OCI-LY1 (cell line): ENCODE measurements around the gene SAMD8.

Source experiments
- CTCF ChIP-seq: fragments of 200-600 bp; sonication (generic), shearing (Covaris generic); IDR thresholded peaks from 2 replicates; pipeline ENCODE4 v1.5.1; 2017; ENCODE audit warnings: mild to moderate bottlenecking, antibody characterized with exemption, low read length, moderate library complexity, mixed read lengths
- EZH2 ChIP-seq: fragments of 200-600 bp; sonication (generic), shearing (Covaris generic); IDR thresholded peaks from 2 replicates; pipeline ENCODE4 v1.8.0; 2017; ENCODE audit warnings: borderline replicate concordance, mixed run types, mild to moderate bottlenecking, antibody characterized with exemption, low read length, moderate library complexity, mixed read lengths

DNA sequence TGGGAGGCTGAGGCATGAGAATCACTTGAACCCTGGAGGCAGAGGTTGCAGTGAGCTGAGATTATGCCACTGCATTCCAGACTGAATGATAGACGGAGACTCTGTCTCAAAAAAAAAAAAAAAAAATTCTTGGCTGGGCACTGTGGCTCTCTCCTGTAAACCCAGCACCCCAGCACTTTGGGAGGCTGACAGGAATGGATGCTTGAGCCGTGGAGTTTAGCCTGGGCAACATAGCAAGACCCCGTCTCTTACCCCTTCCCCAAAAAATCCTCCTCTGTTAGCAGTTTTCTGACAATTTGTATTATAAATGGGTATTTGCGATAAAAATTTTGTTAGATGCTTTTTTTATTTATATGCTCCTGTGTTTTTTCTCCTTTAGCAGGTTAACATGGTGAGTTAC is 11.0 kb downstream of the SAMD8 start:
- TF ChIP-seq EZH2 = no peak
- no peak for TF ChIP-seq CTCF
